ENCODE measurements around the gene RALY.

The RALY gene

GRCh38 chr20:33979094-33979493 is 14.6 kb upstream of the RALY start:
- no peak for TF ChIP-seq CTCF (IDR thresholded peaks at IDR 0.05)

DNA sequence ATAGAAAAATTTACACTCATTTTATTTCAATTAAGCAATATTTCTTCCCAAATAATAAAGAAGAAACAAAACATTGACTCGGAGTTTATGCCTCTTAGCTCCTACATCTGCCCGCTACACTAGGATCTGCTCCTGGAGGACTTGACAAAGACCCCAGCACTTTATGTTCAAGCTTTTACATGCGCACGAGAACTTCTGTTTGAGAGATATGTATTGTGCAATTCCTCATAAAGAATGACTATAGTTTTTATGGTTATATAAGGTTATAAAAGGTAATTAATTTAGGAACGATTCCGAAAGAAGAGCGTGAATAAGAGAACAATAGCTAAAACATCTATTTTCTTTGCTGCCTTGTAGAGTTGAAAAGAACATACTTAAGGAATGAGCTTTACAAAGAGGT is 12.4 kb upstream of the RALY start:
- no peak for TF ChIP-seq CTCF (IDR thresholded peaks at IDR 0.05)

GRCh38 chr20:33981964-33982363 is 11.7 kb upstream of the RALY start:
- no peak for TF ChIP-seq CTCF (IDR thresholded peaks at IDR 0.05)

DNA sequence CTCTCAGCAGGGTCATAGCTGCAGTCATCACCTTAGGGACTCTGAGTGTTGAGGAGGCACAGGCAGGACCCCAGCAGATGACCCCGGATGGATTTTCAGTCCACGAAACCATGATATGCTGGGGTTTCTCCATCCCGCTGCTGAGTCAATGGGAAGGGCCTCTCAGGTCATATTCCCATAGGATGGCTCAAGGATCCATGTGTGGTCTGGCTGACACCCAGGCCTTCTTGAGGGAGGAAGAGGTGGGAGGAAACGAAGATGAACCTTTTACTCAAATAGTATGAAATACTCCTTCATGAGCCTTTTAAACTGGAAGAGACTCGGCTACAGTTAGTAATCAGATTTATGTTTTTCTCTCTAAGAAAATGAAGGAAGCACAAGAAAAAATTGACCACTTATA is 10.3 kb upstream of the RALY start:
- no peak for TF ChIP-seq CTCF (IDR thresholded peaks at IDR 0.05)

DNA sequence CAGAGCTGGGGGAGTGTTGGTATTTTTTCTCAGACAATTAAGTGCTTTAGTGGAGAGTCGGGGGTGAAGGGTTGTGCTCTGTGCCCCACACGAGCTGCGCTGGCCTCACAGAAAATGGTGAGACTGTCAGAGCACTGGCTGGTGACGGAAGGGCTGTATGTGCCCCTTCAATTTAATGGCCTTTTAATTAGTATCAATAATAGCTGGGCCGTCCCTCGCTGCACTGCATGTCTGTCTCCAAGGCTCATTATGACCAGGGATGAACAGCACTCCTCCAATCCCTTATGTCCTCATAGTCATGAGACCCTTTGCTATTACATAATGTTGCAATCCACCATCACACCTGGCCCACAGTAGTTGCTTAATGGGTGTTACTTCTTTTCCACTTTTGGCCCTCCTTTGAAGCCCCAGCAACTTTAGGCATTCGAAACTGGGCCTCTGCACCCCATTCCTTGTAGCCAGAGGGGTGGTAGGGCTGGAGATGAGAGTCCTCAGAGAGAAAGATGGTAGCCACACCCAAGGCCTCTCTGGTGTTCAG is 9.5 kb upstream of the RALY start:
- no peak for TF ChIP-seq CTCF (IDR thresholded peaks at IDR 0.05)

GRCh38 chr20:33985280-33985679 is 8.4 kb upstream of the RALY start:
- no peak for TF ChIP-seq CTCF (IDR thresholded peaks at IDR 0.05)

- no peak for TF ChIP-seq CTCF (IDR thresholded peaks at IDR 0.05)
Measured at GRCh38 chr20:33985830-33986229, 7.9 kb upstream of the RALY start.

- no peak for TF ChIP-seq CTCF (IDR thresholded peaks at IDR 0.05)
Measured at GRCh38 chr20:33986560-33987216, 7.0 kb upstream of the RALY start.
